Testis (tissue), 3 donors: Measurements from ENCODE around the gene TEX11. TPM values are rescaled to one million over a fixed set of nuclear protein-coding genes. Genes with fewer than 3 reads are reported as not detected.

Source experiments
- DNase-seq: peaks from one replicate; pipeline ENCODE4 v3.0.0-alpha.2; 2019
- H3K27ac ChIP-seq, 2 donors: fragments of 200-600 bp; sonication (generic); one replicate each; pipeline ENCODE4 v1.5.1; 2019
- H3K27me3 ChIP-seq: fragments of 200-600 bp; sonication (generic); one replicate; pipeline ENCODE4 v1.5.1; 2019
- H3K36me3 ChIP-seq: fragments of 200-600 bp; sonication (generic); one replicate; pipeline ENCODE4 v1.5.1; 2017; ENCODE audit warnings: low read depth; ENCODE audit errors: missing control alignments
- H3K4me1 ChIP-seq: fragments of 200-600 bp; sonication (generic); one replicate; pipeline ENCODE4 v1.5.1; 2019
- H3K4me3 ChIP-seq, 2 donors: fragments of 200-600 bp; sonication (generic); one replicate each; pipeline ENCODE4 v1.5.1; 2017 to 2019
- H3K9me3 ChIP-seq: fragments of 200-600 bp; sonication (generic); one replicate; pipeline ENCODE4 v1.5.1; 2017
- POLR2A ChIP-seq: fragments of 450-650 bp; IDR thresholded peaks from one replicate; pipeline ENCODE4 v1.6.1; 2017; ENCODE audit warnings: antibody characterized with exemption, mild to moderate bottlenecking, moderate library complexity
- WGBS, 2 donors: methylation state at CpG; one replicate each; pipeline ENCODE4 v1.1.5; 2018; 5-methylcytosine and 5-hydroxymethylcytosine counted together
- intact Hi-C: fragments of 100-400 bp; cut with DNase I; formaldehyde crosslinking; loops from one replicate; pipeline ENCODE4 v1.15.1; 2023; ENCODE audit warnings: low total_unique reads
- polyA plus RNA-seq: library from polyadenylated mRNA; stranded (reverse); fragments of 350-450 nt; fragmentation: Illumina TruSeq; extraction: RNeasy Lipid Tissue Mini Kit (QIAGEN cat#74804); gene quantifications from one replicate; pipeline ENCODE4 v1.2.3, GENCODE V29; 2014; ENCODE audit warnings: low read depth, low replicate concordance; ENCODE audit not compliant: insufficient read depth
- total RNA-seq, 2 donors: library from RNA; depleted of rRNA; stranded (reverse); fragments of >200 nt; gene quantifications; one replicate each; pipeline ENCODE4 v1.2.3, GENCODE V29; 2016
- TF ChIP-seq, protein P1 (sequence below), 3 experiments: fragments of 450-650 bp in 2 of 3; fragments of 200-600 bp in 1 of 3; sonication (generic) in 1 of 3; IDR thresholded peaks; one replicate each; pipeline ENCODE4 v1.5.1; 2016 to 2019; ENCODE audit warnings: antibody characterized with exemption in 3 of 3, mild to moderate bottlenecking in 2 of 3, moderate library complexity in 1 of 3

Gene TEX11
- total and polyA plus RNA-seq, 3 donors from 2014 or later, result 7.1 to 17.0 (median 12.6) TPM

DNA sequence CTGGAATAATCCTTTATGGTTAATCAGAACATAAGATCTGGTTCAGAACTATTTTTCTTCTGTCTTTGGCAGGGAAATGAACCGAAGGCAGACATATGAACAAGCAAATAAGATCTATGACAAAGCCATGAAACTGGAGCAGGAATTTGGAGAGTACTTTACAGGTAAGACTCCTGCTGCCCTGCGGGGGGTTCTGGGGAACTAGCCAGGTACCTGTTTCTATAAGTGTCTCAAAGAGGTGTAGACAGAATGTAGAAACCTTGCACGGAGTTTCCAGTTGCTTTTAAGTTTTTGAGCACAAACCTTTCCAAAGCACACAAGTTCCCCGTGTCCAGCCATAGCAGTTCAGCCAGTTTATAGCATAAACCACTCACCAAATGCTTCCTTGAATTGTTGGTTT lies 407.7 kb downstream of the TEX11 start:
- no peak overlapping the region for H3K27ac ChIP-seq
- intact Hi-C loops, result no loop called here
- TF ChIP-seq POLR2A, result no peak
- TF ChIP-seq, protein P1, sequence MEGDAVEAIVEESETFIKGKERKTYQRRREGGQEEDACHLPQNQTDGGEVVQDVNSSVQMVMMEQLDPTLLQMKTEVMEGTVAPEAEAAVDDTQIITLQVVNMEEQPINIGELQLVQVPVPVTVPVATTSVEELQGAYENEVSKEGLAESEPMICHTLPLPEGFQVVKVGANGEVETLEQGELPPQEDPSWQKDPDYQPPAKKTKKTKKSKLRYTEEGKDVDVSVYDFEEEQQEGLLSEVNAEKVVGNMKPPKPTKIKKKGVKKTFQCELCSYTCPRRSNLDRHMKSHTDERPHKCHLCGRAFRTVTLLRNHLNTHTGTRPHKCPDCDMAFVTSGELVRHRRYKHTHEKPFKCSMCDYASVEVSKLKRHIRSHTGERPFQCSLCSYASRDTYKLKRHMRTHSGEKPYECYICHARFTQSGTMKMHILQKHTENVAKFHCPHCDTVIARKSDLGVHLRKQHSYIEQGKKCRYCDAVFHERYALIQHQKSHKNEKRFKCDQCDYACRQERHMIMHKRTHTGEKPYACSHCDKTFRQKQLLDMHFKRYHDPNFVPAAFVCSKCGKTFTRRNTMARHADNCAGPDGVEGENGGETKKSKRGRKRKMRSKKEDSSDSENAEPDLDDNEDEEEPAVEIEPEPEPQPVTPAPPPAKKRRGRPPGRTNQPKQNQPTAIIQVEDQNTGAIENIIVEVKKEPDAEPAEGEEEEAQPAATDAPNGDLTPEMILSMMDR (IDR thresholded peaks at IDR 0.05), result no peak
- no peaks in the 10 kb centered on the region for H3K36me3 ChIP-seq
- no peaks in the 10 kb centered on the region for H3K9me3 ChIP-seq
- H3K4me1 ChIP-seq, result no peaks in the 10 kb centered on the region
- no peak overlapping the region for H3K4me3 ChIP-seq
- H3K27me3 ChIP-seq, result no peaks in the 10 kb centered on the region
- DNase-seq, result no peak
- WGBS, 2 donors, result 90 to 97% methylated on average over 4 of the region's 4 CpGs

DNA sequence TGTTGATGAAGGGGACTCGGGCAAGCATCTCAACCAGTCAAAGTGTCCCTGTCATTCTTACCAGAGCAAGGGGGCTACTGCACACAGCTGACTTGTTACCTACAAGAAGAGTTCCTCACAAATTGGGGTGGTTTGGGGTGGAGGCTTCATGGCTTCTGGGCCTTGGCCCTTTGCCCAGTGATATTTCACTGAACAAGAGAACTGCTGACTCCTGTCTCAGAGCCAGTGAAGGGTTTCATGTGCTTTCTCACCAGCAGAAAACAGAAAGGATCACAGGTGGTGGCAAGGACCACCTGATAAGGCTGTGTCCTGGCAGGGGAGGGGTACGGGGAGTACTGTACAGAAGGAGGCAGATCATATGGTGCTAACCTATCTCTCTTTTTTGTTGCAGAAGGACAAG lies 410.4 kb downstream of the TEX11 start:
- no peaks in the 10 kb centered on the region for H3K36me3 ChIP-seq
- 100% methylated on average over 2 of the region's 2 CpGs; no CpG with 5 or more reads in 1 of the 2 donors for WGBS, 2 donors
- no peak for DNase-seq
- H3K27me3 ChIP-seq, result no peaks in the 10 kb centered on the region
- no peak overlapping the region for H3K27ac ChIP-seq
- intact Hi-C loops, result no loop called here
- no peak overlapping the region for H3K4me3 ChIP-seq
- H3K4me1 ChIP-seq, result no peaks in the 10 kb centered on the region
- H3K9me3 ChIP-seq, result no peaks in the 10 kb centered on the region
- TF ChIP-seq POLR2A, result no peak
- TF ChIP-seq, protein P1 (IDR thresholded peaks at IDR 0.05), result no peak

DNA sequence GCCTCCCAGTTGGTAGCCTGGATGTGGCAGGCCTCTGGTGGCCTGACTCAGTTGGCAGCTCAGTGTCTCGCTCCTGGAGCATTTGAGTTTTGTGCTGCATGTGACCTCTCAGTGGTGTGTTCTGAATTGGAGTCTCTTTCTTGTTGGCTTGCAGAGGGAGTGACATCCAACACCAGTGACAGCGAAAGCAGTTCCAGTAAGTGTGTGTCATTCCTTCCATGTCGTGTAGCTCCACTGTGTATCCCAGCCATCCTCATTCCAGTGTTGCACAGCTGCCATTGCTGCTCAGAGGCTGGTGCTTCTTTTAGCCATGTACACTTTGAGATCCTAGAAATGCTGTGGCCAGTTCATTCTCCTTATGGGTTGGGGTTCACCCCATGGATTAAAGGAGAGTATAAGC lies 411.5 kb downstream of the TEX11 start:
- Histone ChIP-seq H3K27ac (no peak overlapping the region), H3K4me3 (no peak overlapping the region), H3K9me3 (no peaks in the 10 kb centered on the region), H3K27me3 (no peaks in the 10 kb centered on the region), H3K36me3 (no peaks in the 10 kb centered on the region), H3K4me1 (no peaks in the 10 kb centered on the region)
- TF ChIP-seq, protein P1 (IDR thresholded peaks at IDR 0.05), result no peak
- no peak for TF ChIP-seq POLR2A
- 86 to 100% methylated on average over 2 to 3 of the region's 3 CpGs for WGBS, 2 donors
- intact Hi-C loops, result no loop called here
- no peak for DNase-seq

DNA sequence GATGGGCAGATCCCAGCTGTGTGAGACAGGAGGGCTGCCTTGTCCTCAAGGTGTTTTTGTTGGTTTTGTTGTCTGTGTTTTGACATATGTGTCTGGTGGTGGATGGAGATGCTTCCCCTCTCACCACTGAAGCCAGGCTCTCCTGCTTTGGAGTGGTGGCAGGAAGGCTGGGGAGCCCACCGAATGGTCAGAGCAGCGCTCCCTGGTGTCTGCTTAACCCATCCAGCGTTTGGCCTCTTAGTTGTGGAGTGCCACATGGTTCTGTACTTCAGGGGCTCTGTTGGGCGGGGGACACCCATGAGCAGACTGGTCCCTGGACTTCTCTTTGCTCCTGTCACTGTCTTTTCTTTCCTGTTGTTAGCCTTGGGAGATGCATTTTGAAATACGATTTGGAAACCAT lies 412.0 kb downstream of the TEX11 start:
- no peak overlapping the region for H3K27ac ChIP-seq
- WGBS, 2 donors, result 95% methylated on average over 5 of the region's 5 CpGs; no CpG with 5 or more reads in 1 of the 2 donors
- intact Hi-C loops, result no loop called here
- H3K4me3 ChIP-seq, result no peak overlapping the region
- no peak for DNase-seq
- no peaks in the 10 kb centered on the region for H3K4me1 ChIP-seq
- H3K27me3 ChIP-seq, result no peaks in the 10 kb centered on the region
- H3K9me3 ChIP-seq, result no peaks in the 10 kb centered on the region
- TF ChIP-seq, protein P1 (IDR thresholded peaks at IDR 0.05), result no peak
- TF ChIP-seq POLR2A, result no peak
- no peaks in the 10 kb centered on the region for H3K36me3 ChIP-seq

DNA sequence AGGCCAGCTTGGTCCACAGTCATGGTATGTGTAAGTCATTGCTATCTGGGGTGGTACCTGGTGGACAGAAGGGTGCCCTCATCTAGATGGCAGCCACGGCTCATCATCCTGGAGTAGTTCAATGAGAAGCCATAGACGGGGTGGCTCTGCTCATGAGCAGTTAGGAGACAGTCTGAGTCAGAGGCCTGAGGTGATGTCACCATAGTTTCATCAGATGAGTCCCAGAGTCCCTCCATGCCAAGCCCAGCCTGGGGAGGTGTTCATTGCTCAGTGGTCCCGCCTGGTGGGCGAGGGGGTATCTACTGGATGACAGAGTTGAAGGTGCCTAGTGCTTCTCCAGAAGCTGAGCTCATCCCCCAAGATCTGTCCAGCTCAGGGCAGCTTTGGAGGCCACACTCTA lies 414.1 kb downstream of the TEX11 start:
- WGBS, 2 donors, result 97% methylated on average over 4 of the region's 4 CpGs; no CpG with 5 or more reads in 1 of the 2 donors
- TF ChIP-seq, protein P1 (IDR thresholded peaks at IDR 0.05), result no peak
- no peak for TF ChIP-seq POLR2A
- no peak for DNase-seq
- no peak overlapping the region for H3K27ac ChIP-seq
- no peaks in the 10 kb centered on the region for H3K9me3 ChIP-seq
- no peaks in the 10 kb centered on the region for H3K4me1 ChIP-seq
- no peak overlapping the region for H3K4me3 ChIP-seq
- intact Hi-C loops, result no loop called here
- H3K36me3 ChIP-seq, result no peaks in the 10 kb centered on the region
- no peaks in the 10 kb centered on the region for H3K27me3 ChIP-seq
